Naive thymus-derived CD8-positive, alpha-beta T cell (primary cell): ENCODE results near the gene PDE4B. TPM values are rescaled to one million over a fixed set of nuclear protein-coding genes. Genes with fewer than 3 reads are reported as not detected.
"Not testable (repeated sequence)": the region's sequence is repeated elsewhere in the genome, so short reads cannot be mapped to it uniquely, and the experiment has no call there.

Source experiments
- ATAC-seq, 2 donors: fragments of 150-1000 bp; cut with Tn5 transposase in 1 of 2; sonication (Bioruptor Pico), chemical (Tn5 transposase) in 1 of 2; 1 replicate in 1 of 2; 2 replicates in 1 of 2; pipeline ENCODE4 v1.10.0; 2021; ENCODE audit warnings: mild to moderate bottlenecking in 2 of 2, moderate library complexity in 2 of 2
- POLR2A ChIA-PET: fragments of 350-600 bp; sonication (Branson Sonifier 250); formaldehyde crosslinking; loops from one replicate; lab custom pipeline; 2021; ENCODE audit warnings: antibody characterized with exemption; lab: Charles Lee
- DNase-seq, 10 donors: peaks; one replicate each; pipeline versions ENCODE4 v3.0.0 to v3.0.0-alpha.2; 2020 to 2022
- H3K27ac Mint-ChIP-seq, 10 donors: one replicate each; pipeline ENCODE4 v1.8.0; 2020 to 2022; ENCODE audit warnings: mild to moderate bottlenecking in 10 of 10, mixed read lengths in 10 of 10, moderate library complexity in 4 of 10, inconsistent platforms in 1 of 10
- H3K27me3 Mint-ChIP-seq, 5 donors: one replicate each; pipeline ENCODE4 v1.8.0; 2021 to 2022; ENCODE audit warnings: mixed read lengths in 5 of 5
- H3K36me3 Mint-ChIP-seq, 3 donors: one replicate each; pipeline ENCODE4 v1.8.0; 2020 to 2022; ENCODE audit warnings: mixed read lengths in 3 of 3, mild to moderate bottlenecking in 2 of 3, inconsistent platforms in 1 of 3
- H3K4me1 Mint-ChIP-seq, 4 donors: one replicate each; pipeline ENCODE4 v1.8.0; 2021 to 2022; ENCODE audit warnings: mixed read lengths in 4 of 4
- H3K4me3 Mint-ChIP-seq, 10 donors: one replicate each; pipeline ENCODE4 v1.8.0; 2020 to 2022; ENCODE audit warnings: mild to moderate bottlenecking in 10 of 10, mixed read lengths in 10 of 10, moderate library complexity in 6 of 10, inconsistent platforms in 1 of 10
- H3K9me3 Mint-ChIP-seq, 9 donors: one replicate each; pipeline ENCODE4 v1.8.0; 2020 to 2022; ENCODE audit warnings: mixed read lengths in 9 of 9, mild to moderate bottlenecking in 3 of 9, inconsistent platforms in 1 of 9, moderate library complexity in 1 of 9
- polyA plus RNA-seq, 3 donors: library from polyadenylated mRNA; unstranded; fragments of 300-500 nt; fragmentation: Illumina TruSeq; gene quantifications; one replicate each; pipeline ENCODE4 v1.2.3, GENCODE V29; 2021
- total RNA-seq, 8 experiments: library from RNA in 2 of 8; stranded (reverse) in 2 of 8; gene quantifications; one replicate each; pipeline ENCODE4 v1.2.3 and lab custom pipeline; 2021 to 2026

Gene PDE4B
- total and polyA plus RNA-seq, 5 experiments from 2014 or later: 27.4 to 35.2 (median 31.9) TPM

GRCh38 chr1:66058558-66058957 lies 265.9 kb downstream of the PDE4B start:
- H3K36me3 Mint-ChIP-seq: no peaks in the 10 kb centered on the region
- no peak for DNase-seq

GRCh38 chr1:66067219-66067618 lies 274.5 kb downstream of the PDE4B start:
- H3K4me1 Mint-ChIP-seq, H3K4me3 Mint-ChIP-seq, POLR2A ChIA-PET, H3K36me3 Mint-ChIP-seq, H3K9me3 Mint-ChIP-seq, DNase-seq, H3K27ac Mint-ChIP-seq, ATAC-seq: not testable (repeated sequence)
- peaks cover 0 to 21% (median 11%) of the 10 kb centered on the region in 5 donors for H3K27me3 Mint-ChIP-seq

More at GRCh38 chr1:66058558-66058957, 265.9 kb downstream of the PDE4B start:
- POLR2A ChIA-PET: no interaction called here
- Mint-ChIP-seq H3K9me3 (peaks cover 0 to 13% (median 3%) of the 10 kb centered on the region in 9 donors), H3K4me1 (no peaks in the 10 kb centered on the region), H3K27ac (no peak overlapping the region), H3K4me3 (no peak overlapping the region), H3K27me3 (peaks cover 2 to 12% (median 4%) of the 10 kb centered on the region in 5 donors)
- no peak for ATAC-seq

GRCh38 chr1:66069976-66070876 lies 277.5 kb downstream of the PDE4B start:
- peaks cover 8 to 24% (median 14%) of the 10 kb centered on the region in 5 donors for H3K27me3 Mint-ChIP-seq
- H3K9me3 Mint-ChIP-seq: no peaks in the 10 kb centered on the region
- POLR2A ChIA-PET: no interaction called here
- no peaks in the 10 kb centered on the region for H3K36me3 Mint-ChIP-seq
- DNase-seq (no peak), ATAC-seq (no peak)
- no peaks in the 10 kb centered on the region for H3K4me1 Mint-ChIP-seq
- peak overlapping the region in 1 of 10 donors; percentile 36 for H3K27ac Mint-ChIP-seq
- H3K4me3 Mint-ChIP-seq: no peak overlapping the region

GRCh38 chr1:66073388-66073787 lies 280.7 kb downstream of the PDE4B start:
- Mint-ChIP-seq H3K27ac (no peak overlapping the region), H3K4me1 (no peaks in the 10 kb centered on the region), H3K9me3 (no peaks in the 10 kb centered on the region), H3K36me3 (no peaks in the 10 kb centered on the region), H3K4me3 (no peak overlapping the region), H3K27me3 (peaks cover 5 to 16% (median 12%) of the 10 kb centered on the region in 5 donors)
- ATAC-seq: no peak
- DNase-seq: no peak
- POLR2A ChIA-PET: no interaction called here

- Mint-ChIP-seq H3K4me1 (no peaks in the 10 kb centered on the region), H3K9me3 (no peaks in the 10 kb centered on the region), H3K4me3 (no peak overlapping the region), H3K27ac (no peak overlapping the region), H3K27me3 (peaks cover 3 to 21% (median 13%) of the 10 kb centered on the region in 5 donors), H3K36me3 (no peaks in the 10 kb centered on the region)
- POLR2A ChIA-PET: no interaction called here
- no peak for DNase-seq
- no peak for ATAC-seq
These were observed 281.5 kb downstream of the PDE4B start for GRCh38 chr1:66074147-66074546.

- H3K4me1 Mint-ChIP-seq: no peaks in the 10 kb centered on the region
- no peaks in the 10 kb centered on the region for H3K36me3 Mint-ChIP-seq
- no peaks in the 10 kb centered on the region for H3K9me3 Mint-ChIP-seq
- no peak for DNase-seq
- POLR2A ChIA-PET: no interaction called here
- peaks cover 4 to 33% (median 9%) of the 10 kb centered on the region in 5 donors for H3K27me3 Mint-ChIP-seq
- no peak overlapping the region for H3K4me3 Mint-ChIP-seq
- H3K27ac Mint-ChIP-seq: no peak overlapping the region
- ATAC-seq: no peak
These were observed 285.7 kb downstream of the PDE4B start for GRCh38 chr1:66078412-66078811.

GRCh38 chr1:66083003-66083402 lies 290.3 kb downstream of the PDE4B start:
- POLR2A ChIA-PET: no interaction called here
- no peak overlapping the region for H3K27ac Mint-ChIP-seq

GRCh38 chr1:66084442-66084841 lies 291.7 kb downstream of the PDE4B start:
- POLR2A ChIA-PET: no interaction called here
- DNase-seq (no peak), ATAC-seq (peak in 1 of 2 donors; percentile 32)
- Mint-ChIP-seq H3K36me3 (no peaks in the 10 kb centered on the region), H3K27ac (no peak overlapping the region), H3K4me1 (no peaks in the 10 kb centered on the region), H3K4me3 (no peak overlapping the region), H3K9me3 (no peaks in the 10 kb centered on the region), H3K27me3 (peaks cover 2 to 18% (median 8%) of the 10 kb centered on the region in 5 donors)

More at GRCh38 chr1:66083003-66083402, 290.3 kb downstream of the PDE4B start:
- H3K4me1 Mint-ChIP-seq: no peaks in the 10 kb centered on the region
- no peaks in the 10 kb centered on the region for H3K36me3 Mint-ChIP-seq
- no peak overlapping the region for H3K4me3 Mint-ChIP-seq
- H3K27me3 Mint-ChIP-seq: peaks cover 2 to 33% (median 12%) of the 10 kb centered on the region in 5 donors
- DNase-seq (no peak), ATAC-seq (no peak)
- no peaks in the 10 kb centered on the region for H3K9me3 Mint-ChIP-seq

GRCh38 chr1:66085600-66085999 lies 292.9 kb downstream of the PDE4B start:
- Mint-ChIP-seq H3K9me3 (no peaks in the 10 kb centered on the region), H3K36me3 (no peaks in the 10 kb centered on the region), H3K27me3 (peaks cover 2 to 18% (median 9%) of the 10 kb centered on the region in 5 donors), H3K4me1 (no peaks in the 10 kb centered on the region), H3K4me3 (no peak overlapping the region), H3K27ac (no peak overlapping the region)
- ATAC-seq: no peak
- no peak for DNase-seq
- POLR2A ChIA-PET: no interaction called here

- no peaks in the 10 kb centered on the region for H3K9me3 Mint-ChIP-seq
- H3K36me3 Mint-ChIP-seq: no peaks in the 10 kb centered on the region
- no peak overlapping the region for H3K4me3 Mint-ChIP-seq
These were observed 296.1 kb downstream of the PDE4B start for GRCh38 chr1:66088787-66089186.

GRCh38 chr1:66090859-66091457 lies 298.3 kb downstream of the PDE4B start:
- Mint-ChIP-seq H3K36me3 (no peaks in the 10 kb centered on the region), H3K4me1 (peaks cover 0 to 9% (median 8%) of the 10 kb centered on the region in 4 donors), H3K27ac (peak overlapping the region in 3 of 10 donors; percentile 11 to 56 (median 22)), H3K4me3 (no peak overlapping the region), H3K27me3 (peaks cover 0 to 2% (median 0%) of the 10 kb centered on the region in 5 donors), H3K9me3 (no peaks in the 10 kb centered on the region)
- ATAC-seq (peak; percentile 84 to 89), DNase-seq (peak in 7 of 10 donors; percentile 0 to 74 (median 50))
- POLR2A ChIA-PET: no interaction called here

More at GRCh38 chr1:66088787-66089186, 296.1 kb downstream of the PDE4B start:
- no peak overlapping the region for H3K27ac Mint-ChIP-seq
- DNase-seq (no peak), ATAC-seq (no peak)
- peaks cover 2 to 9% (median 2%) of the 10 kb centered on the region in 5 donors for H3K27me3 Mint-ChIP-seq
- POLR2A ChIA-PET: no interaction called here
- H3K4me1 Mint-ChIP-seq: peaks cover 0 to 9% (median 8%) of the 10 kb centered on the region in 4 donors

GRCh38 chr1:66095190-66095589 lies 302.5 kb downstream of the PDE4B start:
- Mint-ChIP-seq H3K27me3 (peaks cover 0 to 1% (median 0%) of the 10 kb centered on the region in 5 donors), H3K4me1 (peaks cover 0 to 9% (median 8%) of the 10 kb centered on the region in 4 donors), H3K27ac (no peak overlapping the region), H3K4me3 (no peak overlapping the region), H3K9me3 (peaks cover 0 to 6% (median 0%) of the 10 kb centered on the region in 9 donors), H3K36me3 (no peaks in the 10 kb centered on the region)
- ATAC-seq (no peak), DNase-seq (no peak)
- POLR2A ChIA-PET: no interaction called here

- H3K4me1 Mint-ChIP-seq, H3K27me3 Mint-ChIP-seq, H3K36me3 Mint-ChIP-seq, ATAC-seq, DNase-seq, POLR2A ChIA-PET, H3K4me3 Mint-ChIP-seq: not testable (repeated sequence)
- peaks cover 0 to 16% (median 4%) of the 10 kb centered on the region in 9 donors for H3K9me3 Mint-ChIP-seq
- peak overlapping the region in 1 of 10 donors; percentile 44 for H3K27ac Mint-ChIP-seq
These were observed 308.3 kb downstream of the PDE4B start for GRCh38 chr1:66100959-66101358.
